ENCODE results near the gene EPS8L3.
"Not testable (repeated sequence)": the region's sequence is repeated elsewhere in the genome, so short reads cannot be mapped to it uniquely, and the experiment has no call there.

The EPS8L3 gene

GRCh38 chr1:109757936-109758786 is 5.6 kb downstream of the EPS8L3 start:
- no peak overlapping the region for H3K4me3 ChIP-seq (ENCODE audit: low read depth, low read length)
- TF ChIP-seq CTCF (IDR thresholded peaks at IDR 0.05; ENCODE audit: low read depth, low read length): no peak

GRCh38 chr1:109756848-109757521 is 6.7 kb downstream of the EPS8L3 start:
- TF ChIP-seq CTCF (IDR thresholded peaks at IDR 0.05; ENCODE audit: low read depth, low read length): no peak
- H3K4me3 ChIP-seq (ENCODE audit: low read depth, low read length): no peak overlapping the region

GRCh38 chr1:109756325-109756724 is 7.4 kb downstream of the EPS8L3 start:
- H3K4me3 ChIP-seq (ENCODE audit: low read depth, low read length): not testable (repeated sequence)

- H3K4me3 ChIP-seq (ENCODE audit: low read depth, low read length): no peak overlapping the region
These were observed 9.0 kb downstream of the EPS8L3 start for GRCh38 chr1:109754738-109755137.

GRCh38 chr1:109751531-109752260 is 12.0 kb downstream of the EPS8L3 start:
- TF ChIP-seq CTCF (IDR thresholded peaks at IDR 0.05; ENCODE audit: low read depth, low read length): no peak
- H3K4me3 ChIP-seq (ENCODE audit: low read depth, low read length): no peak overlapping the region

More at GRCh38 chr1:109754738-109755137, 9.0 kb downstream of the EPS8L3 start:
- TF ChIP-seq CTCF (IDR thresholded peaks at IDR 0.05; ENCODE audit: low read depth, low read length): no peak

- TF ChIP-seq CTCF (IDR thresholded peaks at IDR 0.05; ENCODE audit: low read depth, low read length): no peak
- no peak overlapping the region for H3K4me3 ChIP-seq (ENCODE audit: low read depth, low read length)
These were observed 12.8 kb downstream of the EPS8L3 start for GRCh38 chr1:109750920-109751319.

GRCh38 chr1:109750241-109750882 is 13.4 kb downstream of the EPS8L3 start:
- no peak for TF ChIP-seq CTCF (IDR thresholded peaks at IDR 0.05; ENCODE audit: low read depth, low read length)

More at GRCh38 chr1:109750241-109750882, 13.4 kb downstream of the EPS8L3 start:
- H3K4me3 ChIP-seq (ENCODE audit: low read depth, low read length): no peak overlapping the region

Data from WI38 (cell line).